Ovary (tissue), 3 donors: ENCODE results near the gene KRT17.

Experiments
- CTCF ChIP-seq, 3 donors: fragments of 450-650 bp in 2 of 3; fragments of 200-600 bp in 1 of 3; IDR thresholded peaks; one replicate each; pipeline versions ENCODE4 v1.5.1 to v1.8.0; 2016 to 2022; ENCODE audit warnings: antibody characterized with exemption in 3 of 3, mild to moderate bottlenecking in 1 of 3
- POLR2A ChIP-seq: fragments of 450-650 bp; IDR thresholded peaks from one replicate; pipeline ENCODE4 v1.6.1; 2017; ENCODE audit warnings: antibody characterized with exemption, mild to moderate bottlenecking, moderate library complexity
- donor health status: DM: no; HTN: no; CAD: no.

- TF ChIP-seq CTCF (IDR thresholded peaks at IDR 0.05): no peak
- no peak for TF ChIP-seq POLR2A
Measured at GRCh38 chr17:41578971-41579370, 45.4 kb downstream of the KRT17 start.
